Breast epithelium (tissue), 3 donors: ENCODE data around the gene MESP2.

Experiments used
- POLR2AphosphoS5 ChIP-seq, 3 donors: sonication (generic); formaldehyde crosslinking; IDR thresholded peaks; one replicate each; pipeline ENCODE4 v1.6.1; 2017; ENCODE audit warnings: antibody characterized with exemption in 3 of 3
- TF ChIP-seq, protein P1 (sequence below), 3 donors: fragments of 450-650 bp; IDR thresholded peaks; one replicate each; pipeline ENCODE4 v1.5.1; 2016 to 2017; ENCODE audit warnings: antibody characterized with exemption in 3 of 3, mild to moderate bottlenecking in 3 of 3, moderate library complexity in 3 of 3

DNA sequence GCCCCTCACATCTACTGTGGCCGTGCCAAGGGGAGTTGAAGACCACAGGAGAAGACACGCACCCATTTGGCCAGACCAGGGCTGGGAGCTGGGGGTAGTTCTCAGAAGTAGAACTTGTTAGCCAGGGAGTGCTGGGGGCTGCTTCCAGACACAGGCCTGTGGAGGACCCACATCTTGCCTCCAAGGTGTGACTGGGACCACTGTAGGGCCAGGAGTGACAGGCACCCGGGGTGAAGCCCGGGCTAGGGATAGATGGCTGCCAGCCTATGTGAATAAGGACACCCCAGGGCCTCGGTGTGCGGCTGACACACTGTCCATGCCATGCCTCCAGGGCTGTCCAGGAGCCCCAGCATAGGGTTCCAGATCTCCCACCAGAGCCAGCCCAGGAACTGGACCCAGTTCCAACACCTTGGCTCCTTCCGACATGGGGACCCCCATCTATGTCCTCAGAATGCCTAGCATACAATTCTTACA is 36.8 kb downstream of the MESP2 start:
- no peak for TF ChIP-seq POLR2AphosphoS5 (IDR thresholded peaks at IDR 0.05)
- TF ChIP-seq, protein P1, sequence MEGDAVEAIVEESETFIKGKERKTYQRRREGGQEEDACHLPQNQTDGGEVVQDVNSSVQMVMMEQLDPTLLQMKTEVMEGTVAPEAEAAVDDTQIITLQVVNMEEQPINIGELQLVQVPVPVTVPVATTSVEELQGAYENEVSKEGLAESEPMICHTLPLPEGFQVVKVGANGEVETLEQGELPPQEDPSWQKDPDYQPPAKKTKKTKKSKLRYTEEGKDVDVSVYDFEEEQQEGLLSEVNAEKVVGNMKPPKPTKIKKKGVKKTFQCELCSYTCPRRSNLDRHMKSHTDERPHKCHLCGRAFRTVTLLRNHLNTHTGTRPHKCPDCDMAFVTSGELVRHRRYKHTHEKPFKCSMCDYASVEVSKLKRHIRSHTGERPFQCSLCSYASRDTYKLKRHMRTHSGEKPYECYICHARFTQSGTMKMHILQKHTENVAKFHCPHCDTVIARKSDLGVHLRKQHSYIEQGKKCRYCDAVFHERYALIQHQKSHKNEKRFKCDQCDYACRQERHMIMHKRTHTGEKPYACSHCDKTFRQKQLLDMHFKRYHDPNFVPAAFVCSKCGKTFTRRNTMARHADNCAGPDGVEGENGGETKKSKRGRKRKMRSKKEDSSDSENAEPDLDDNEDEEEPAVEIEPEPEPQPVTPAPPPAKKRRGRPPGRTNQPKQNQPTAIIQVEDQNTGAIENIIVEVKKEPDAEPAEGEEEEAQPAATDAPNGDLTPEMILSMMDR (IDR thresholded peaks at IDR 0.05) = no peak
